ENCODE data around the gene PIGK.
"Not testable (repeated sequence)": the region's sequence is repeated elsewhere in the genome, so short reads cannot be mapped to it uniquely, and the experiment has no call there.

PIGK gene

GRCh38 chr1:77193951-77194350, 25.3 kb downstream of the PIGK start:
- TF ChIP-seq, protein P1, sequence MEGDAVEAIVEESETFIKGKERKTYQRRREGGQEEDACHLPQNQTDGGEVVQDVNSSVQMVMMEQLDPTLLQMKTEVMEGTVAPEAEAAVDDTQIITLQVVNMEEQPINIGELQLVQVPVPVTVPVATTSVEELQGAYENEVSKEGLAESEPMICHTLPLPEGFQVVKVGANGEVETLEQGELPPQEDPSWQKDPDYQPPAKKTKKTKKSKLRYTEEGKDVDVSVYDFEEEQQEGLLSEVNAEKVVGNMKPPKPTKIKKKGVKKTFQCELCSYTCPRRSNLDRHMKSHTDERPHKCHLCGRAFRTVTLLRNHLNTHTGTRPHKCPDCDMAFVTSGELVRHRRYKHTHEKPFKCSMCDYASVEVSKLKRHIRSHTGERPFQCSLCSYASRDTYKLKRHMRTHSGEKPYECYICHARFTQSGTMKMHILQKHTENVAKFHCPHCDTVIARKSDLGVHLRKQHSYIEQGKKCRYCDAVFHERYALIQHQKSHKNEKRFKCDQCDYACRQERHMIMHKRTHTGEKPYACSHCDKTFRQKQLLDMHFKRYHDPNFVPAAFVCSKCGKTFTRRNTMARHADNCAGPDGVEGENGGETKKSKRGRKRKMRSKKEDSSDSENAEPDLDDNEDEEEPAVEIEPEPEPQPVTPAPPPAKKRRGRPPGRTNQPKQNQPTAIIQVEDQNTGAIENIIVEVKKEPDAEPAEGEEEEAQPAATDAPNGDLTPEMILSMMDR (conservative IDR thresholded peaks at IDR 0.05): no peak

DNA sequence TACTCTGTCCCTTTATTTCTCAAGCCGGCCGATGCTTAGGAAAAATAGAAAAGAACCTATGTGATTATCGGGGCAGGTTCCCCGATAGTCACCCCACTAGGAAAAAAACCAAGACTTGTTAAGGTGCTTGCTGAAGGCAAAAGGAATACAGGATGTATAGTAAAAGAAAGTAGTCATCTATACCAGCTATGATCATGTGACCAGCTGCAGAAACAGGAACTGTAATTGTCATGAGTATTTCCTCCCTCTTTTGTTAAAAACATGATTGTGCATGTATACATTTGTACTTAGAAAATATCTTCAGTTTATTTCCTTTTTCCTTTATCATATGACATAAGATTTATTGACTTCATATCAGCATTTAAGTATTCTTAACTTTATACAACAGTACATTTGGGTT, 30.5 kb downstream of the PIGK start:
- TF ChIP-seq, protein P1 (conservative IDR thresholded peaks at IDR 0.05): no peak
- H3K27ac ChIP-seq: no peak overlapping the region

More at GRCh38 chr1:77193951-77194350, 25.3 kb downstream of the PIGK start:
- H3K27ac ChIP-seq: no peak overlapping the region

- H3K27ac ChIP-seq: not testable (repeated sequence)
Measured at GRCh38 chr1:77186907-77187306, 32.3 kb downstream of the PIGK start.

DNA sequence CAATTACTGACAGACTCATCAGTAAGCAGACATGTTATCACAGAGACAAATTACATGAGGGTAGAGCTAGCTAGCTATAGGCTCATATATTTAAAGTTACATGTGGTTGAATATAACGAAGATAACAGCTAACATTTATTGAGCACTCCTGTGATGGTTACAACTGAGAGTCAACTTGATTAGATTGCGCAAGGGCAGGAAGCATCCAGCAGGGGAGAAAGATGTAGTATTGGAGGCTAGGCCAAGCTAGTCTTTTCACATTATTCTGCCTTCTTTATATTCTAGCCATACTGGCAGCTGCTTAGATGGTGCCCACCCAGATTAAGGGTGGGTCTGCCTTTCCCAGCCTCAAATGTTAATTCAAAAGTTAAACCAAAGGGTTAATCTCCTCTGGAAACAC, 37.1 kb downstream of the PIGK start:
- H3K27ac ChIP-seq: no peak overlapping the region
- TF ChIP-seq, protein P1 (conservative IDR thresholded peaks at IDR 0.05): no peak

DNA sequence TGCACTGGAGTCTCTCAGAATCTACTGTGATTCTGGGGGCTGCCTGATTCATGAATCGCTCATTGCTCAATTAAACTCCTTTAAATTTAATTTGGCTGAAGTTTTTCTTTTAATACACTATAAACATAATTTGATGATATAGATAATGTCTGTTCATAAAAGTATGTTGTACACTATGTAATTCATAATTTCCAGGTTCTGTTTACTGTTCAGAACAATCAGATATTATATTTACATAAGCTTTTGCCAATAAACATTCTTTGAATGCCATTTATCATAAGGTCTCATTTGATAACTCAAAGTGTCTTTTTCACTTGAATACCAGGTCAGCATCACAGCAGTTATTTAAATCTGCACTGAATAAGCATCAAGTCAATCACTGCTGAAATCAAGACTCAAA, 39.6 kb downstream of the PIGK start:
- TF ChIP-seq, protein P1 (conservative IDR thresholded peaks at IDR 0.05): no peak

DNA sequence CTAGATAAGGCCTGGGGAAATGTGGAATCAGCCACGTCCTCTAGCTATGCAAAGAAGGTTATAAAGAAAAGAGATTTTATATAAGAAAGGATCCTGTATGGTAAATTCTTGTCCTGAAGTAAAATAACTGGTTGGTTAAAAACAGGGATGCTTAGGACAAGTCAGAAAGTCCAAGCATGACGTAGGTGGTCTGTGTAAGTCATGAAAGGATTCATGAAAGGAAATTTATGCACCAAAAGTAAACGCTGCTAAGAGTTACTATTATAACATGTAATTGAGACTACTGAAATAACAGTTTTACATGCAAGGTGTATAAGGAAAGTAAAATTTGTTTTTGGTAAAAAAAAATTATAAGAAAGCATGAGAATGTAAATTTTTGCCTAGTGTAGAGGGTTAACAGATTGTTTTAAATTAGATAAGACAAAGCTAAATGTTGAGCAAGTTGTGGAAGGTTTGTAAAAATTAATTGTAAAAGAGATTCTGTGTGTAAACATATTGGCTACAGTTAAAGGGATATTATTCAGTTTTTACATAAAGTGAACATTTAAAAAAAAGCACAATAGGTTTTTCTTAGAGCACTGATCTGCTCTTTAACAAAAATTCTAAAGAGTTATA, 43.9 kb downstream of the PIGK start:
- TF ChIP-seq, protein P1 (conservative IDR thresholded peaks at IDR 0.05): no peak
- no peak overlapping the region for H3K27ac ChIP-seq

More for the DNA sequence above, 39.6 kb downstream of the PIGK start:
- H3K27ac ChIP-seq: peak overlapping the region; percentile 67

DNA sequence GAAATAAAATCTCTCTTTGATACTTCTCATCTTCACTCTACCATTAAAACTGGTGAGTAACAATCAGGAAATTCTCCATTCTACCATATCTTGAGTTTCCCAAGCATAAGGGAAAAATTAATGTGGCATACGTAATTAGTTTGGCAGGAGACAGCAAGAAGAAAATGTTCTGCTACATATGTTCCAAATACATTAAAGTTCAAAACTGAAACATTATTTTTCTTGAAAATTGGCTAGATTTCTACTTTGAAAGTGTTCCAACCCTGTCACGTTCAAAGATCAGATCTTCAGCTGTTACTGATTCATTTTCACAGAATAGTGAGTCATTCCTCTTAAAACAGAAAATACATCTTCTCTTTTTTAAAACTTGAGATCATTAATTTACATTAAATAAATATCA, 48.5 kb downstream of the PIGK start:
- no peak overlapping the region for H3K27ac ChIP-seq
- TF ChIP-seq, protein P1 (conservative IDR thresholded peaks at IDR 0.05): no peak

DNA sequence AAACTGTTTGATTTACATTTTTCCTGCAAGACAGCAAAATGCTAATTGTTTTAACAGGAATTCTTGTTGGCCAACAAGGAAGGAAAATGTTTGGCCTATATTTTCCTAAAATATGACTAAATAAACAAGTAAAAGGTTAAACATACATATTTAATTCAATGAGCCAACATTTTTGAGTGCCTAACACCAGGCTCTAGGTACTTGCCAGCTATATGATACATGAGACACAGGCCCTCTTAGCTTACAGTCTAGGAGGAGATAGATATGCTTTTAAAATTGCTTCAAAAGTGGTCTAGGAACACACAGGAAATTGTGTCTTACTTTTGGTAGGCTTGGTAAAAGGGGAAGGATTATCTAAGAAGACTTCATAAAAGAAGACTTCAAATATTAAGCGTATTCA, 50.9 kb downstream of the PIGK start:
- H3K27ac ChIP-seq: no peak overlapping the region
- TF ChIP-seq, protein P1 (conservative IDR thresholded peaks at IDR 0.05): no peak
